CD8-positive, alpha-beta memory T cell (primary cell): ENCODE results near the gene TRIP13. TPM values are rescaled to one million over a fixed set of nuclear protein-coding genes. Genes with fewer than 3 reads are reported as not detected.
A peak's percentile ranks its signal among the peaks of the same experiment; 100 is the strongest.

Experiments used
- CTCF ChIA-PET: fragments of 350-600 bp; sonication (Branson Sonifier 250); formaldehyde crosslinking; loops from one replicate; lab custom pipeline; 2021; ENCODE audit warnings: antibody characterized with exemption; lab: Charles Lee
- POLR2A ChIA-PET: fragments of 350-600 bp; sonication (Branson Sonifier 250); formaldehyde crosslinking; loops from one replicate; lab custom pipeline; 2021; ENCODE audit warnings: antibody characterized with exemption; lab: Charles Lee
- DNase-seq, 5 donors: peaks; one replicate each; pipeline versions ENCODE4 v3.0.0 to v3.0.0-alpha.2; 2020 to 2022; ENCODE audit warnings: mixed read lengths in 1 of 5
- H3K27ac ChIP-seq: one replicate; pipeline ENCODE4 v1.7.0; 2013; ENCODE audit warnings: low read depth, mild to moderate bottlenecking, low read length, moderate library complexity
- H3K27me3 ChIP-seq: 2 replicates; pipeline ENCODE4 v1.7.0; 2013; ENCODE audit warnings: low read length, mild to moderate bottlenecking; ENCODE audit not compliant: insufficient read depth, poor library complexity, severe bottlenecking
- H3K36me3 ChIP-seq: 2 replicates; pipeline ENCODE4 v1.7.0; 2013; ENCODE audit warnings: mild to moderate bottlenecking, low read length, moderate library complexity; ENCODE audit not compliant: insufficient read depth
- H3K4me1 ChIP-seq: 2 replicates; pipeline ENCODE4 v1.7.0; 2013; ENCODE audit warnings: mild to moderate bottlenecking, low read length, moderate library complexity; ENCODE audit not compliant: insufficient read depth
- H3K4me3 ChIP-seq: 2 replicates; pipeline ENCODE4 v1.7.0; 2013; ENCODE audit warnings: mild to moderate bottlenecking, low read length
- H3K9me3 ChIP-seq: 2 replicates; pipeline ENCODE4 v1.7.0; 2013; ENCODE audit warnings: mild to moderate bottlenecking, low read length
- H3K27ac Mint-ChIP-seq, 8 donors: one replicate each; pipeline ENCODE4 v1.8.0; 2020 to 2021; ENCODE audit warnings: mixed read lengths in 8 of 8, mild to moderate bottlenecking in 6 of 8, inconsistent platforms in 3 of 8, moderate library complexity in 3 of 8
- H3K27me3 Mint-ChIP-seq, 2 donors: one replicate each; pipeline ENCODE4 v1.8.0; 2020 to 2021; ENCODE audit warnings: mixed read lengths in 2 of 2, mild to moderate bottlenecking in 1 of 2, moderate library complexity in 1 of 2
- H3K36me3 Mint-ChIP-seq, 3 donors: one replicate each; pipeline ENCODE4 v1.8.0; 2020 to 2021; ENCODE audit warnings: mixed read lengths in 3 of 3, inconsistent platforms in 1 of 3, mild to moderate bottlenecking in 1 of 3
- H3K4me1 Mint-ChIP-seq, 3 donors: one replicate each; pipeline ENCODE4 v1.8.0; 2020 to 2021; ENCODE audit warnings: mixed read lengths in 3 of 3, inconsistent platforms in 1 of 3, mild to moderate bottlenecking in 1 of 3
- H3K4me3 Mint-ChIP-seq, 7 donors: one replicate each; pipeline ENCODE4 v1.8.0; 2020 to 2021; ENCODE audit warnings: mixed read lengths in 7 of 7, mild to moderate bottlenecking in 6 of 7, moderate library complexity in 4 of 7, inconsistent platforms in 2 of 7
- H3K9me3 Mint-ChIP-seq, 5 donors: one replicate each; pipeline ENCODE4 v1.8.0; 2020 to 2022; ENCODE audit warnings: mixed read lengths in 5 of 5, mild to moderate bottlenecking in 3 of 5, moderate library complexity in 2 of 5, inconsistent platforms in 1 of 5
- polyA plus RNA-seq: library from polyadenylated mRNA; unstranded; fragments of 300-500 nt; fragmentation: Illumina TruSeq; gene quantifications from one replicate; pipeline ENCODE4 v1.2.3, GENCODE V29; 2021
- total RNA-seq, 2 experiments: library from RNA; stranded (reverse); gene quantifications; one replicate each; pipeline ENCODE4 v1.2.3, GENCODE V29; 2021

TRIP13 gene
- total and polyA plus RNA-seq, 3 experiments from 2014 or later: 0.12 to 40.7 (median 37.5) TPM

DNA sequence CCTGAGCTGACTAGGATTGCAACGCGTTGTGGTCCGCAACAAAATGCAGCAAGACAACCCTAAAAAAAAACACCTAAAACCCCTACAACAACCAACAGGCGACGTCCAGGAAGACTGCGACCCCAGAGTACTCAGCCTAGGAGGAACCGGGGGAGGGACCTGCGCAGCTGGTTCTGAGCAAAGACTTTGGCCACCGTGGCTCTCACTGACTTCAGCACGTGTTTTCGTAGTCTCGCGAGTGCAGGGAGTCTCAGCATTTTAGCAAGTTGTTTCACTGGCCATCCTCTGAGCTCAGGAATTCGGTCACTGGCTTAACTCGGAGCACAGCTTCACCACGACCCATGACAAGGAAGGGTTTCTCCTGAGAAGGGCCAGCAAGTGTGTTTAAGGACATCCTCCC is 33.3 kb upstream of the TRIP13 start:
- H3K9me3 Mint-ChIP-seq: no peaks in the 10 kb centered on the region
- peak overlapping the region in 1 of 8 donors; percentile 85 for H3K27ac Mint-ChIP-seq
- POLR2A ChIA-PET: no interaction called here
- H3K4me3 ChIP-seq: no peak overlapping the region
- no peaks in the 10 kb centered on the region for H3K27me3 Mint-ChIP-seq
- peaks cover 0 to 27% (median 0%) of the 10 kb centered on the region in 3 donors for H3K36me3 Mint-ChIP-seq
- no peaks in the 10 kb centered on the region for H3K36me3 ChIP-seq
- H3K4me1 Mint-ChIP-seq: peaks cover 0 to 2% (median 0%) of the 10 kb centered on the region in 3 donors
- no peak for DNase-seq
- no peaks in the 10 kb centered on the region for H3K9me3 ChIP-seq
- H3K4me1 ChIP-seq: no peaks in the 10 kb centered on the region
- H3K4me3 Mint-ChIP-seq: no peak overlapping the region
- CTCF ChIA-PET: no interaction called here
- no peak overlapping the region for H3K27ac ChIP-seq
- no peaks in the 10 kb centered on the region for H3K27me3 ChIP-seq

DNA sequence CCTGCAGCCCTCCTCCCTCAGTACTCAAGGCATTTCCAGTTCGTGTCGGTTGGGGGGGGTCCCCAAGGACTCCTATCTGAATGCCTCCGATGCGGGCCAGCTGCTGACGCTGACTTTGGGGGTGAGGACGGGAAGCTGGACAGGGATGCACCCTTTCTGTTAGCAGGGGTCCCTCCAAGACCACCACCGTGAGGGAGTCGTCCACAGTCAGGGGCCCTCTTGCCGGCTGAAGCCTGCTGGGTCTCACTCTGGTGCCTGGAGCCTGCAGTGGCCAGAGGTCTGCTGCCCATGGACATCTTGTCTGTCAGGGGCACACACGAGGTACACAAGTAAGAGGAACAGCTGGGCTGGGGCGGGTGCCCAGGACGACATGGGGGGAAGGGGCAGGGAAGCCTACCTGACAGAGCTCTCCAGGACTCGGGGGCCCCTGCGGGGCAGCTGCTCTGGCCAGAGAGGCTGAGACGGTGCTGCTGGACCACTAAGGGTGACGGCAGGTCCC is 32.8 kb upstream of the TRIP13 start:
- no peak overlapping the region for H3K4me3 ChIP-seq
- POLR2A ChIA-PET: no interaction called here

DNA sequence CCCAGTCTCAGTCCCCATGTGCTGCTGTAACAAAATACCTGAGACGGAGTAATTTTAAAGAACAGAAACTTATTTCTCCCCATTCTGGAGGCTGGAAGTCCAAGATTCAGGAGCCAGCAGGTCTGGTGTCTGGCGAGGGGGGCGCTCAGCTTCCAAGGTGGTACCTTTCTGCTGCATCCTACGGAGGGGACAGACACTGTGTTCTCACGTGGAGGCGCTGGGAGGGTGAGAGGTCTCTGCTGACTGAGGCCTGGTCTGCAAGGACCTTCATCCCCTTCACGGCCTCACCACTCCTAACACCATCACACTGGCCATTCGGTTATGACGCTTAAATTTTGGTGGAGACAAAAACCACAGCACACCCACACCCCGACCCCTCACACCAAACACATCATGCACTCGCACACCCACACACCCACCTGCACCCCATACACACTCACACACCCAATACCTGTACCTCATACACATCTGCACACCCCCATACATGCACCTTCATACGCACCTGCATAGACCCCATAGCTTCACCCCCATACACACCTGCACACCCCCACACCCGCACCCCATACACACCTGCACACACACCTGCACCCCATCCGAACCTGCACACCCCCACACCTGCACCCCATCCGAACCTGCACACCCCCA is 32.1 kb upstream of the TRIP13 start:
- Mint-ChIP-seq H3K27me3 (no peaks in the 10 kb centered on the region), H3K27ac (no peak overlapping the region), H3K4me3 (peak overlapping the region in 1 of 7 donors; percentile 61), H3K9me3 (no peaks in the 10 kb centered on the region), H3K36me3 (peaks cover 0 to 39% (median 0%) of the 10 kb centered on the region in 3 donors), H3K4me1 (peaks cover 0 to 2% (median 0%) of the 10 kb centered on the region in 3 donors)
- Histone ChIP-seq H3K4me3 (no peak overlapping the region), H3K9me3 (no peaks in the 10 kb centered on the region), H3K27ac (no peak overlapping the region), H3K27me3 (no peaks in the 10 kb centered on the region), H3K4me1 (no peaks in the 10 kb centered on the region), H3K36me3 (no peaks in the 10 kb centered on the region)
- no peak for DNase-seq
- CTCF ChIA-PET: no interaction called here
- POLR2A ChIA-PET: no interaction called here

More for the DNA sequence above, 32.8 kb upstream of the TRIP13 start:
- H3K27ac ChIP-seq: no peak overlapping the region
- H3K4me1 ChIP-seq: no peaks in the 10 kb centered on the region
- no peaks in the 10 kb centered on the region for H3K27me3 Mint-ChIP-seq
- no peak overlapping the region for H3K4me3 Mint-ChIP-seq
- no peaks in the 10 kb centered on the region for H3K9me3 ChIP-seq
- no peaks in the 10 kb centered on the region for H3K36me3 ChIP-seq
- no peaks in the 10 kb centered on the region for H3K9me3 Mint-ChIP-seq
- peaks cover 0 to 31% (median 0%) of the 10 kb centered on the region in 3 donors for H3K36me3 Mint-ChIP-seq
- DNase-seq: no peak
- CTCF ChIA-PET: no interaction called here
- H3K4me1 Mint-ChIP-seq: peaks cover 0 to 2% (median 0%) of the 10 kb centered on the region in 3 donors
- H3K27me3 ChIP-seq: no peaks in the 10 kb centered on the region
- peak overlapping the region in 1 of 8 donors; percentile 8 for H3K27ac Mint-ChIP-seq

DNA sequence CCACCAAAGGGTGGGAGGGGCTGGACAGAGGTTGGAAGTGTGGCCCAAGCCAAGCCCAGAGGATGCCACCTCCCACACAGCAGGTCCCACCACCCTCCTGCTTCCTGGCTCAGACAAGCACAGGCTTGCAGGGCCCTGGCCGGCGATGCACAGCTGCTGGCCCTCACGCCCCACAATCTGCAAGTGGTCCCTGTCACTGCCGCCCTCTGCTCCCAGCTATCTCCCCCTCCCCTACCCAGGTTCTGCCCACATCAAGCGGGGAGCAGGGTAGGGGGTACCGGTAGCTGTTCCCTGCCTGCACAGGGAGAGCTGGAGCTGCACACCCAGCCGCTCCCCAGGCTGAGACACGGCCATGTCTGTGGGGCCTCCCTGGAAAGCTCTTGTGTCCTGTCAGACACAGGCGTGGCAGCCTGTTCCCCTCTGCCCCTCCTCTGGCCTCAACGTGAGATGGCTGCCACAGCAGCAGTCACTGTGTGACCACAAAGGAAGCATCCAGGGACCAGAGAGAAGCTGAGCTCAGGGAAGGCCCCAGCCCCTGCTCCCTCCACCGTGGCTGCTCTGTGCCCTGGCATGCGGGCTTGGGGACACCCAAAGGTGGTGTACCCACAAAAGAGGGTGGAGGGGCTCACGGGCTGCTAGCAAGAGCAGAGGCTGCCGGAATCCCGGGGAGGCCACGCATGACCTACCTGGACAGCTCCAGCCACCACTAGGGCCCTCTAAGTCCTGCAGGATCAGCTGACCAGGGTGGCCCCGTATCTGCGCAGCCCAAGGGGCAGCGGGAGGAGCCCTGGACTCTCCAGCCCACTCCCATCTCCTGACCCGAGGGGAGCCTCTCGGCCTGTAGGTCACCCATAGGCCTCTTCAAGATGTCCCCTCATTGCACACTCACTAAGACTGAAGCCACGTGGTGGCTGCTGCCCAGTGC is 31.0 kb upstream of the TRIP13 start:
- Histone ChIP-seq H3K36me3 (no peaks in the 10 kb centered on the region), H3K27ac (no peak overlapping the region), H3K27me3 (no peaks in the 10 kb centered on the region), H3K9me3 (no peaks in the 10 kb centered on the region), H3K4me1 (no peaks in the 10 kb centered on the region), H3K4me3 (no peak overlapping the region)
- H3K4me3 Mint-ChIP-seq: peak overlapping the region in 1 of 7 donors; percentile 36
- no peak for DNase-seq
- CTCF ChIA-PET: no interaction called here
- no peaks in the 10 kb centered on the region for H3K27me3 Mint-ChIP-seq
- POLR2A ChIA-PET: no interaction called here
- no peaks in the 10 kb centered on the region for H3K9me3 Mint-ChIP-seq
- peak overlapping the region in 1 of 8 donors; percentile 68 for H3K27ac Mint-ChIP-seq
- H3K36me3 Mint-ChIP-seq: peaks cover 4 to 47% (median 5%) of the 10 kb centered on the region in 3 donors
- H3K4me1 Mint-ChIP-seq: peaks cover 0 to 2% (median 0%) of the 10 kb centered on the region in 3 donors

DNA sequence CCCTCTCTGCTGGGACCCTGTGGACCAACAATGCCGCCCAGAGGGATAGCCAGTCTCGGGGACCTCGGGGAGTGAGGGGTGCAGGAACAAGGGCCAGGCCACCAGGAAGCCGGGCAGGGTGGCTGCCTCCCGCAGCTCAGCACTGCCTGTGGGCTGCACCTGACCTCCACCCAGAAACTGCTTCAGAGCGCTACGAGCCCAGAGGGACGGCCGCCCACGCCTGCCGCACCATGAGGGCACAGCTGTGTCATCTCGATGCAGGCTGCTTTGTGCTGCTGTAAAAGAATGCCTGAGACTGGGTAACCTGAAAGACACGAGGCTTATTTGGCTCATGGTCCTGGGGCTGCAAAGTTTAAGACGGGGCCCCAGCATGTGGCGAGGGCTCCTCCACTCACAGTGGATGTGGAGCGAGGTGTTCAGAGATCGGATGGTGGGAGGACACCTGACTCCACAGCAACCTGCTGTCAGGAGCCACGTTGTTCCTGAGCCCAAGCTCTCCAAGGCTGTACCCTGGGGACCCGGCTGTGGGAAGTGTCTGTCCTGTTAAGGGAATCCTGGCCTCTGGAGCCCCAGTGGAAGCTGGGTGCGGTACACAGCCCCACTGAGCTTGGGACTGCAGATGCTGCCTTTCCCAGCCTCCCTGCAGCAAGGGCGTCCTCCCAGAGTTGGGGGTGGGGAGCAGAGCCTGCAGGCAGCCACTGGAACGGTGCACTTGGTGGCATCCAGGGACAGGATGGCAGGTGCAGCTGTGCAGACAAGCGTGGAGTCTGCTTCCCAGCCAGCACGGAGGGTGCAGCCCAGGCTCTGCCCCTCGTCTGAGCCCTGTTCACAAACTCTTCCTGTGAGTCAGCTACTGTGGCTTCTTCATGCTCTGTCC is 30.1 kb upstream of the TRIP13 start:
- POLR2A ChIA-PET: no interaction called here
- Mint-ChIP-seq H3K4me3 (no peak overlapping the region), H3K27me3 (no peaks in the 10 kb centered on the region), H3K9me3 (no peaks in the 10 kb centered on the region), H3K4me1 (peaks cover 0 to 1% (median 0%) of the 10 kb centered on the region in 3 donors), H3K27ac (peak overlapping the region in 1 of 8 donors; percentile 60), H3K36me3 (peaks cover 4 to 56% (median 6%) of the 10 kb centered on the region in 3 donors)
- no peak overlapping the region for H3K4me3 ChIP-seq
- H3K27ac ChIP-seq: no peak overlapping the region
- H3K27me3 ChIP-seq: no peaks in the 10 kb centered on the region
- H3K4me1 ChIP-seq: no peaks in the 10 kb centered on the region
- peaks cover 3% of the 10 kb centered on the region for H3K36me3 ChIP-seq
- no peak for DNase-seq
- CTCF ChIA-PET: no interaction called here
- no peaks in the 10 kb centered on the region for H3K9me3 ChIP-seq

DNA sequence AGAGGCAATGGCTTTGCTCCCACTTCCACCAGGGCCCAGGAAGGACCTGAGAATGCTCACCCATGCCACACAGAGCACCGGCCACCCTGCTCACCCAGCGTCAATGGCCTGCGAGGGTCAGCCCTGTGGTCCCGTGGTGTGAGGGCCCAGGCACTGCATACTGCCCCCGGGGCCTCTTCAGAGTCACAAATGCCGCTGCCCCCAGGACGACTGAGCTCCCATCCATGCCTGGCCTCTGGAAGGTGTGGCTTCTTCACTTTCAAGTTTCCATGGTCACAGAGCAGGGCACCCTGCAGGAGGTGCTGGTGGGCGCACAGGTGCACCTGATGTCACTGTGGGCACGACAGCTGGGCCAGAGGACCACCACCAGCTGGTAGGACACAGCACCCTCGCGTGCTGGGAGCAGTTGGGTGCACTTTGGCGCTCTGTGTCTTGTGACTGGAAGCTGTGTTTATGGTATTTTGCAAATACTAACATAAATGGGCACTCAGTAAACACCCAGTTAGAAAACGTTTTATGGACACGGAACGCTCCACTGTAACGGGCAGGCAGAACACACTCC is 29.4 kb upstream of the TRIP13 start:
- no peaks in the 10 kb centered on the region for H3K27me3 ChIP-seq
- H3K36me3 Mint-ChIP-seq: peaks cover 4 to 64% (median 12%) of the 10 kb centered on the region in 3 donors
- peaks cover 0 to 8% (median 0%) of the 10 kb centered on the region in 3 donors for H3K4me1 Mint-ChIP-seq
- ChIA-PET CTCF (no interaction called here), POLR2A (no interaction called here)
- H3K27me3 Mint-ChIP-seq: no peaks in the 10 kb centered on the region
- H3K9me3 Mint-ChIP-seq: no peaks in the 10 kb centered on the region
- no peak for DNase-seq
- H3K27ac ChIP-seq: no peak overlapping the region
- no peaks in the 10 kb centered on the region for H3K4me1 ChIP-seq
- peak overlapping the region in 1 of 8 donors; percentile 10 for H3K27ac Mint-ChIP-seq
- H3K4me3 ChIP-seq: no peak overlapping the region
- H3K9me3 ChIP-seq: no peaks in the 10 kb centered on the region
- peaks cover 9% of the 10 kb centered on the region for H3K36me3 ChIP-seq
- no peak overlapping the region for H3K4me3 Mint-ChIP-seq

DNA sequence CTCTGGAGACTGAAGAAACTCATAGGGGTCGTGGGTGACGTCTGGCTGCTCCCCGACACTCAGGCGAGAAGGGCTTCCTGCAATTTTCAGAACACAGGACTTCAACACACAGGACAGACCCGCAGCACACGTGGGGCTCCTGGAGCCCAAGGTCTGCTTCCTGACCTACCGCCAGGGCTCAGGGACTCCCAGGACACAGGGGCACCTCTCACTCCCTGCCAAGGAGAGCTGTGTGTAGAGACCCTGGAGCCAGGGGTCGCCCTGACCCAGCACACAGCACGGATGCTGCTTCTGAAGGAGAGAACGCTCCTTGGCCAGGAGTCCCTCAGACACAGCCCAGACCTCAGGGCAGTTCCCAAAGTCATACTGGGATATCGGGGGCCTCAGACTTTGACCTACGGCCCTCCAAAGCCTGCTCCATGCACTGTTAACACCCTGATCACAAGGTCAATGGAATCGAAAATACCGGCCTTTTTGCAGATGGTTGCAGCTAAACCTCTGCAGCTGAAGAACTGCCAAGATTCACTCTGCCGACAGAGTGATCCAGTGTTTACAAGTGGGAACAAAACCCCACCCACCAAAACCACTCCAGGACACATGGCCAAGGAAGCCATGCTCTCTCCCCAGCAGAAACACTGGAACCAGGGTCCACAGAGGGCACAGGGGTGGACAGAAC is 28.1 kb upstream of the TRIP13 start:
- Histone ChIP-seq H3K4me3 (no peak overlapping the region), H3K9me3 (no peaks in the 10 kb centered on the region), H3K27ac (no peak overlapping the region), H3K36me3 (peaks cover 22% of the 10 kb centered on the region), H3K4me1 (no peaks in the 10 kb centered on the region), H3K27me3 (no peaks in the 10 kb centered on the region)
- peaks cover 0 to 8% (median 0%) of the 10 kb centered on the region in 3 donors for H3K4me1 Mint-ChIP-seq
- no peaks in the 10 kb centered on the region for H3K27me3 Mint-ChIP-seq
- DNase-seq: no peak
- H3K27ac Mint-ChIP-seq: peak overlapping the region in 1 of 8 donors; percentile 47
- H3K36me3 Mint-ChIP-seq: peaks cover 10 to 73% (median 19%) of the 10 kb centered on the region in 3 donors
- no peak overlapping the region for H3K4me3 Mint-ChIP-seq
- H3K9me3 Mint-ChIP-seq: no peaks in the 10 kb centered on the region
- ChIA-PET POLR2A (no interaction called here), CTCF (no interaction called here)
